ENCODE data around the gene CSGALNACT2. TPM values are rescaled to one million over a fixed set of nuclear protein-coding genes. Genes with fewer than 3 reads are reported as not detected.

CSGALNACT2 gene
- total RNA-seq, 3 donors from 2014 or later: 21.6 to 35.5 (median 27.8) TPM

- intact Hi-C loops (cut with DNase I; ENCODE audit: low total_unique reads): no loop called here
- H3K36me3 ChIP-seq: no peaks in the 10 kb centered on the region
- H3K9me3 ChIP-seq: no peaks in the 10 kb centered on the region
- H3K4me1 ChIP-seq: no peaks in the 10 kb centered on the region
- DNase-seq (ENCODE audit: low spot score in 2 of 2): no peak
- no peak for TF ChIP-seq CTCF (IDR thresholded peaks at IDR 0.05)
- TF ChIP-seq POLR2AphosphoS5 (IDR thresholded peaks at IDR 0.05): no peak
- no peak for TF ChIP-seq POLR2A (IDR thresholded peaks at IDR 0.05)
- no peaks in the 10 kb centered on the region for H3K27me3 ChIP-seq
- no peak overlapping the region for H3K4me3 ChIP-seq
- H3K27ac ChIP-seq: no peak overlapping the region
These were observed 18.5 kb downstream of the CSGALNACT2 start for GRCh38 chr10:43156590-43157341.

GRCh38 chr10:43158636-43159035 is 20.4 kb downstream of the CSGALNACT2 start:
- intact Hi-C loops (cut with DNase I; ENCODE audit: low total_unique reads): no loop called here
- H3K27ac ChIP-seq: no peak overlapping the region
- no peaks in the 10 kb centered on the region for H3K27me3 ChIP-seq
- TF ChIP-seq POLR2A (IDR thresholded peaks at IDR 0.05): no peak
- no peak for TF ChIP-seq POLR2AphosphoS5 (IDR thresholded peaks at IDR 0.05)
- TF ChIP-seq CTCF (IDR thresholded peaks at IDR 0.05): no peak
- no peak for DNase-seq (ENCODE audit: low spot score in 2 of 2)
- H3K36me3 ChIP-seq: no peaks in the 10 kb centered on the region
- H3K9me3 ChIP-seq: no peaks in the 10 kb centered on the region
- no peak overlapping the region for H3K4me3 ChIP-seq
- H3K4me1 ChIP-seq: no peaks in the 10 kb centered on the region

GRCh38 chr10:43160046-43160920 is 22.0 kb downstream of the CSGALNACT2 start:
- H3K36me3 ChIP-seq: no peaks in the 10 kb centered on the region
- H3K27me3 ChIP-seq: no peaks in the 10 kb centered on the region
- H3K4me3 ChIP-seq: no peak overlapping the region
- H3K4me1 ChIP-seq: no peaks in the 10 kb centered on the region
- DNase-seq (ENCODE audit: low spot score in 2 of 2): no peak
- intact Hi-C loops (cut with DNase I; ENCODE audit: low total_unique reads): no loop called here
- TF ChIP-seq POLR2A (IDR thresholded peaks at IDR 0.05) (no peak), POLR2AphosphoS5 (IDR thresholded peaks at IDR 0.05) (no peak), CTCF (IDR thresholded peaks at IDR 0.05) (no peak)
- no peak overlapping the region for H3K27ac ChIP-seq
- no peaks in the 10 kb centered on the region for H3K9me3 ChIP-seq

GRCh38 chr10:43160921-43161255 is 22.6 kb downstream of the CSGALNACT2 start:
- H3K27ac ChIP-seq: no peak overlapping the region
- intact Hi-C loops (cut with DNase I; ENCODE audit: low total_unique reads): no loop called here

More at GRCh38 chr10:43160921-43161255, 22.6 kb downstream of the CSGALNACT2 start:
- H3K27me3 ChIP-seq: no peaks in the 10 kb centered on the region
- DNase-seq (ENCODE audit: low spot score in 2 of 2): no peak
- H3K4me1 ChIP-seq: no peaks in the 10 kb centered on the region
- H3K36me3 ChIP-seq: no peaks in the 10 kb centered on the region
- H3K4me3 ChIP-seq: no peak overlapping the region
- H3K9me3 ChIP-seq: no peaks in the 10 kb centered on the region
- no peak for TF ChIP-seq CTCF (IDR thresholded peaks at IDR 0.05)
- no peak for TF ChIP-seq POLR2AphosphoS5 (IDR thresholded peaks at IDR 0.05)
- no peak for TF ChIP-seq POLR2A (IDR thresholded peaks at IDR 0.05)
